HL-60 (cell line): ENCODE data around the gene TMCO2.
"Not testable (repeated sequence)": the region's sequence is repeated elsewhere in the genome, so short reads cannot be mapped to it uniquely, and the experiment has no call there.

ENCODE experiments used
- DNase-seq, 2 experiments: peaks; one replicate each; pipeline ENCODE4 v3.0.0-alpha.2; 2010 to 2020; ENCODE audit warnings: low read depth in 1 of 2, low spot score in 1 of 2
- H3K27ac ChIP-seq: fragments of 250-450 bp; sonication (Bioruptor Pico); replicated peaks from 2 replicates; pipeline ENCODE4 v1.5.1; 2020; ENCODE audit warnings: mild to moderate bottlenecking, moderate library complexity
- H3K27me3 ChIP-seq: fragments of 250-450 bp; sonication (Bioruptor Pico); 2 replicates; pipeline ENCODE4 v1.5.1; 2021; ENCODE audit warnings: mild to moderate bottlenecking, moderate library complexity; ENCODE audit not compliant: insufficient read depth, poor library complexity, severe bottlenecking
- H3K4me3 ChIP-seq: replicated peaks from 2 replicates; pipeline ENCODE4 v1.5.1; 2011; ENCODE audit warnings: mild to moderate bottlenecking, control low read depth, low read length; ENCODE audit not compliant: insufficient read depth
- CTCF ChIP-seq: IDR thresholded peaks from one replicate; pipeline ENCODE4 v1.5.1; 2011; ENCODE audit warnings: low read length, control low read depth, inconsistent platforms; ENCODE audit not compliant: insufficient read depth
- GABPA ChIP-seq: IDR thresholded peaks from 2 replicates; pipeline ENCODE4 v1.6.1; 2012; ENCODE audit warnings: low read depth
- POLR2AphosphoS5 ChIP-seq: IDR thresholded peaks from 2 replicates; pipeline ENCODE4 v1.6.1; 2012; ENCODE audit warnings: low read depth
- SPI1 ChIP-seq: IDR thresholded peaks from 2 replicates; pipeline ENCODE4 v1.6.1; 2012; ENCODE audit warnings: low read depth, mild to moderate bottlenecking, borderline replicate concordance
- TF ChIP-seq, protein P1 (sequence below): IDR thresholded peaks from 2 replicates; pipeline ENCODE4 v1.6.1; 2012; ENCODE audit warnings: low read depth; ENCODE audit not compliant: insufficient replicate concordance

The TMCO2 gene

GRCh38 chr1:40218333-40218732 lies 29.4 kb upstream of the TMCO2 start:
- H3K27me3 ChIP-seq: no peaks in the 10 kb centered on the region
- H3K4me3 ChIP-seq: no peak overlapping the region
- no peak for DNase-seq
- TF ChIP-seq, protein P1, sequence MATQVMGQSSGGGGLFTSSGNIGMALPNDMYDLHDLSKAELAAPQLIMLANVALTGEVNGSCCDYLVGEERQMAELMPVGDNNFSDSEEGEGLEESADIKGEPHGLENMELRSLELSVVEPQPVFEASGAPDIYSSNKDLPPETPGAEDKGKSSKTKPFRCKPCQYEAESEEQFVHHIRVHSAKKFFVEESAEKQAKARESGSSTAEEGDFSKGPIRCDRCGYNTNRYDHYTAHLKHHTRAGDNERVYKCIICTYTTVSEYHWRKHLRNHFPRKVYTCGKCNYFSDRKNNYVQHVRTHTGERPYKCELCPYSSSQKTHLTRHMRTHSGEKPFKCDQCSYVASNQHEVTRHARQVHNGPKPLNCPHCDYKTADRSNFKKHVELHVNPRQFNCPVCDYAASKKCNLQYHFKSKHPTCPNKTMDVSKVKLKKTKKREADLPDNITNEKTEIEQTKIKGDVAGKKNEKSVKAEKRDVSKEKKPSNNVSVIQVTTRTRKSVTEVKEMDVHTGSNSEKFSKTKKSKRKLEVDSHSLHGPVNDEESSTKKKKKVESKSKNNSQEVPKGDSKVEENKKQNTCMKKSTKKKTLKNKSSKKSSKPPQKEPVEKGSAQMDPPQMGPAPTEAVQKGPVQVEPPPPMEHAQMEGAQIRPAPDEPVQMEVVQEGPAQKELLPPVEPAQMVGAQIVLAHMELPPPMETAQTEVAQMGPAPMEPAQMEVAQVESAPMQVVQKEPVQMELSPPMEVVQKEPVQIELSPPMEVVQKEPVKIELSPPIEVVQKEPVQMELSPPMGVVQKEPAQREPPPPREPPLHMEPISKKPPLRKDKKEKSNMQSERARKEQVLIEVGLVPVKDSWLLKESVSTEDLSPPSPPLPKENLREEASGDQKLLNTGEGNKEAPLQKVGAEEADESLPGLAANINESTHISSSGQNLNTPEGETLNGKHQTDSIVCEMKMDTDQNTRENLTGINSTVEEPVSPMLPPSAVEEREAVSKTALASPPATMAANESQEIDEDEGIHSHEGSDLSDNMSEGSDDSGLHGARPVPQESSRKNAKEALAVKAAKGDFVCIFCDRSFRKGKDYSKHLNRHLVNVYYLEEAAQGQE: no peak
- TF ChIP-seq CTCF (no peak), SPI1 (no peak), GABPA (no peak), POLR2AphosphoS5 (no peak)
- no peak overlapping the region for H3K27ac ChIP-seq

GRCh38 chr1:40221471-40221905 lies 26.2 kb upstream of the TMCO2 start:
- not testable (repeated sequence) for H3K27me3 ChIP-seq

GRCh38 chr1:40221977-40222772 lies 25.6 kb upstream of the TMCO2 start:
- no peaks in the 10 kb centered on the region for H3K27me3 ChIP-seq
- no peak overlapping the region for H3K4me3 ChIP-seq
- no peak for TF ChIP-seq SPI1
- TF ChIP-seq CTCF: no peak
- TF ChIP-seq, protein P1: no peak
- no peak for TF ChIP-seq GABPA
- no peak for TF ChIP-seq POLR2AphosphoS5
- DNase-seq: no peak
- H3K27ac ChIP-seq: no peak overlapping the region

More at GRCh38 chr1:40221471-40221905, 26.2 kb upstream of the TMCO2 start:
- not testable (repeated sequence) for H3K4me3 ChIP-seq, DNase-seq, H3K27ac ChIP-seq

- no peak for TF ChIP-seq SPI1
- TF ChIP-seq, protein P1: no peak
- TF ChIP-seq CTCF: no peak
- no peak for TF ChIP-seq POLR2AphosphoS5
- H3K4me3 ChIP-seq: no peak overlapping the region
Observed at GRCh38 chr1:40224040-40224439, 23.7 kb upstream of the TMCO2 start.

More at GRCh38 chr1:40224040-40224439, 23.7 kb upstream of the TMCO2 start:
- Histone ChIP-seq H3K27ac (no peak overlapping the region), H3K27me3 (no peaks in the 10 kb centered on the region)
- no peak for DNase-seq
